Loucy (cell line): Measurements from ENCODE around the gene GRIP2.

ENCODE experiments used
- H2AFZ ChIP-seq: fragments of 200-600 bp; sonication (generic); 2 replicates; pipeline ENCODE4 v1.6.0; 2016; ENCODE audit warnings: antibody characterized with exemption, mild to moderate bottlenecking, low read length, moderate library complexity
- H3F3A ChIP-seq: fragments of 200-600 bp; 2 replicates; pipeline ENCODE4 v1.6.0; 2016; ENCODE audit warnings: antibody characterized with exemption, low read depth, mild to moderate bottlenecking
- H3K27me3 ChIP-seq: fragments of 200-600 bp; sonication (generic); 2 replicates; pipeline ENCODE4 v1.6.1; 2014; ENCODE audit warnings: low read length, mild to moderate bottlenecking; ENCODE audit not compliant: insufficient read depth, poor library complexity, severe bottlenecking
- H3K36me3 ChIP-seq: fragments of 200-600 bp; sonication (generic); 2 replicates; pipeline ENCODE4 v1.6.1; 2016; ENCODE audit warnings: low read length; ENCODE audit not compliant: insufficient read depth
- H3K4me1 ChIP-seq: fragments of 200-600 bp; sonication (generic); 2 replicates; pipeline ENCODE4 v1.5.1; 2014; ENCODE audit warnings: low read length, mild to moderate bottlenecking; ENCODE audit not compliant: insufficient read depth, poor library complexity, severe bottlenecking
- H3K4me2 ChIP-seq: fragments of 200-600 bp; sonication (generic); 2 replicates; pipeline ENCODE4 v1.6.0; 2014; ENCODE audit warnings: antibody characterized with exemption, low read length, low read depth, mild to moderate bottlenecking; ENCODE audit not compliant: poor library complexity, severe bottlenecking
- H3K4me3 ChIP-seq: fragments of 200-600 bp; sonication (generic); 2 replicates; pipeline ENCODE4 v1.5.1; 2014; ENCODE audit warnings: low read length, mild to moderate bottlenecking, mixed read lengths; ENCODE audit not compliant: poor library complexity, severe bottlenecking
- H3K79me2 ChIP-seq: fragments of 200-600 bp; sonication (generic); 2 replicates; pipeline ENCODE4 v1.6.1; 2014; ENCODE audit warnings: low read length; ENCODE audit not compliant: insufficient read depth
- H3K9ac ChIP-seq: fragments of 200-600 bp; sonication (generic); 2 replicates; pipeline ENCODE4 v1.6.0; 2014; ENCODE audit warnings: mild to moderate bottlenecking, low read depth, low read length, moderate library complexity; ENCODE audit not compliant: poor library complexity, severe bottlenecking
- H3K9me2 ChIP-seq: fragments of 200-600 bp; sonication (generic); replicated peaks from 2 replicates; pipeline ENCODE4 v1.6.1; 2016; ENCODE audit warnings: low read depth, low read length, mixed read lengths
- H3K9me3 ChIP-seq: fragments of 200-600 bp; sonication (generic); 2 replicates; pipeline ENCODE4 v1.6.1; 2014; ENCODE audit warnings: mild to moderate bottlenecking, antibody characterized with exemption, low read length, low read depth; ENCODE audit not compliant: insufficient read depth
- H4K20me1 ChIP-seq: fragments of 200-600 bp; sonication (generic); 2 replicates; pipeline ENCODE4 v1.6.0; 2014; ENCODE audit warnings: antibody characterized with exemption, low read length, mild to moderate bottlenecking; ENCODE audit not compliant: insufficient read depth, poor library complexity, severe bottlenecking
- EZH2phosphoT487 ChIP-seq: fragments of 200-600 bp; IDR thresholded peaks from 2 replicates; pipeline ENCODE4 v1.6.1; 2018; ENCODE audit warnings: antibody characterized with exemption, mild to moderate bottlenecking, moderate library complexity, borderline replicate concordance
- TF ChIP-seq, protein P1 (sequence below): fragments of 200-600 bp; sonication (generic); conservative IDR thresholded peaks from 2 replicates; pipeline ENCODE4 v1.5.1; 2014; ENCODE audit warnings: mild to moderate bottlenecking, antibody characterized with exemption, low read length

GRIP2 gene

DNA sequence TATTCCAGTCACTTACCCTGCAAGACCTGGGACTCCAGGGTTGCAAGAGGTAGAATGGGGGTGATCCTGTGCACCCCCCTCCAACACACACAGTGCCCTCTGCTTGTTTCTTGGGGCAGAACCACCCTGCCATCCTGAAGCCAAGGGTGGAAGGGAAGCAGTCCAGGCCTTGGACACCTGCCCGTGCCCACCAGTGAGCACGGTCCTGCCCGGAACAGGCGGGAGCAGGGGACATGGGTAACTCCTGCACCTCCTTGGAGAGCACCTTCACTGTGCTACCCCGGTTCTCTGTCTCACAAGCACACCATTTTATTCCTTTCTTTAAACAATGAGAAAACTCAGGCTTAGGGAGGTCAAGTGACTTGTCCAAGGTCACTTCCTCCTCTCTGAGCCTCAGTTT is 80.8 kb downstream of the GRIP2 start:
- Histone ChIP-seq H4K20me1 (no peaks in the 10 kb centered on the region), H3K27me3 (no peaks in the 10 kb centered on the region), H3K9me3 (no peaks in the 10 kb centered on the region), H3K9ac (no peak overlapping the region), H3K4me2 (no peak overlapping the region), H3K4me3 (no peak overlapping the region), H3K79me2 (no peaks in the 10 kb centered on the region), H3K9me2 (no peaks in the 10 kb centered on the region), H3F3A (no peaks in the 10 kb centered on the region), H3K36me3 (peaks cover 40% of the 10 kb centered on the region; the same call in 1 of the 2 replicates), H2AFZ (no peak overlapping the region), H3K4me1 (no peaks in the 10 kb centered on the region)
- TF ChIP-seq, protein P1, sequence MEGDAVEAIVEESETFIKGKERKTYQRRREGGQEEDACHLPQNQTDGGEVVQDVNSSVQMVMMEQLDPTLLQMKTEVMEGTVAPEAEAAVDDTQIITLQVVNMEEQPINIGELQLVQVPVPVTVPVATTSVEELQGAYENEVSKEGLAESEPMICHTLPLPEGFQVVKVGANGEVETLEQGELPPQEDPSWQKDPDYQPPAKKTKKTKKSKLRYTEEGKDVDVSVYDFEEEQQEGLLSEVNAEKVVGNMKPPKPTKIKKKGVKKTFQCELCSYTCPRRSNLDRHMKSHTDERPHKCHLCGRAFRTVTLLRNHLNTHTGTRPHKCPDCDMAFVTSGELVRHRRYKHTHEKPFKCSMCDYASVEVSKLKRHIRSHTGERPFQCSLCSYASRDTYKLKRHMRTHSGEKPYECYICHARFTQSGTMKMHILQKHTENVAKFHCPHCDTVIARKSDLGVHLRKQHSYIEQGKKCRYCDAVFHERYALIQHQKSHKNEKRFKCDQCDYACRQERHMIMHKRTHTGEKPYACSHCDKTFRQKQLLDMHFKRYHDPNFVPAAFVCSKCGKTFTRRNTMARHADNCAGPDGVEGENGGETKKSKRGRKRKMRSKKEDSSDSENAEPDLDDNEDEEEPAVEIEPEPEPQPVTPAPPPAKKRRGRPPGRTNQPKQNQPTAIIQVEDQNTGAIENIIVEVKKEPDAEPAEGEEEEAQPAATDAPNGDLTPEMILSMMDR: no peak
- no peak for TF ChIP-seq EZH2phosphoT487

DNA sequence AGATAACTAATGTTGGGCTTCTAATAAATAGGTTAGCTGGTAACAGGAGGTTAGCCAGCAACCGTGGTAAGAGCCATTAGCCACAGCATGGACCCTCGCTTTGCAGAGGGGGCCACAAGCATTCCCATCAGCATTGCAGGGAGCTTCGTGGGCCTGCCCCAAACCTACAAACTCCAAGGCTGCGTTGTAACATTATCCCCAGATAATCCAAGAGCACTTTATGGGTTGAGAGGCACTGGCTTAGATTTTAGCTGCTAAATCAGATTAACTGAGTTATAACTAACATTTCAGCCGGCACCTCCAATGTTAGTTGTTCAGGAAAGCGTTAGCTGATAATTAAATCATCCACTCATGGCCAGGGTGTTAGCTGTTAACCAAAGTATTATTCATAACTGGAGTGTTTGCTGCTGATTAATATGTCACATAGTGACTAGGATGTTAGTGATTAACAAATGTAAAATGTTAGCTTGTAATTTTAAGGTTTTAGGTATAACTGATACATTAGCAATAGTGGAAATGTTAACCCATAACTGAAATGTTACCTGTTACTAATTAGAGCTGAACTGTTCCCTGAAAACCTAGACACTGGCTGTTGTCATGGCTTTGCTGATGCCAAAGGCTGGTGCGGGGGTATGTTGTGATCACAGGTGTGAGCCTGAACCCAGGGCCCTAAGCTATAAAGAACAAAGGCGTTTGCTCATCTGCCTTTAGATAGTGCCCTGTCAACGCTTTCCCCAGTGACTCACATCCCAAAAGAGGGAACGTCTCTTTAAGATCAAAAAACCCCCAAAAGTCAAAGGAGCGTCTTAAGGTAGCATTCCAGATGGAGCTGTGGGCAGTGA is 81.5 kb downstream of the GRIP2 start:
- Histone ChIP-seq H3F3A (no peaks in the 10 kb centered on the region), H2AFZ (no peak overlapping the region), H3K4me1 (no peaks in the 10 kb centered on the region), H3K9ac (no peak overlapping the region), H3K4me3 (no peak overlapping the region), H3K9me3 (no peaks in the 10 kb centered on the region), H4K20me1 (no peaks in the 10 kb centered on the region), H3K79me2 (no peaks in the 10 kb centered on the region), H3K27me3 (no peaks in the 10 kb centered on the region), H3K9me2 (no peaks in the 10 kb centered on the region), H3K4me2 (no peak overlapping the region), H3K36me3 (peaks cover 46% of the 10 kb centered on the region; the same call in 1 of the 2 replicates)
- TF ChIP-seq, protein P1: no peak
- no peak for TF ChIP-seq EZH2phosphoT487

DNA sequence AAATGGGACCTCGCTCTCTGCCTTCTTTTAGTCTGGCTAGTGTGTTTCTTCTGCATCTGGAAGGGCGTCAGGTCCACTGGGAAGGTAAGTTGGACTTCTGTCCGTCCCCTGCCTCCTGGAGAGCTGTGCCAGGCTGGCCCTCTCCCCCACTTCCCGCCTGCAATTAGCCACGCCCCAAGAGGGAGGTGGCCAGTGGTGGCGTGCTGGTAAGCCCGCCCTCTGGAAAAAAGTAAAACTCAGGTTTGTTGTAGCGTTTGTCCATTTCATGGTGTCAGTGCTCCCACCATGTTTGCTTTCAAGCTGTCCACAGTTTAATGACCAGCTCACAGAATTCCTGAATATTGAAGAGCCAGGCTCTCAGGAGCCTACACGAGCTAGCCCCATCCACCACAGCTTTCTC is 82.1 kb downstream of the GRIP2 start:
- Histone ChIP-seq H3K9me3 (no peaks in the 10 kb centered on the region), H3F3A (no peaks in the 10 kb centered on the region), H4K20me1 (no peaks in the 10 kb centered on the region), H3K79me2 (no peaks in the 10 kb centered on the region), H3K36me3 (peaks cover 42% of the 10 kb centered on the region; the same call in 1 of the 2 replicates), H3K27me3 (no peaks in the 10 kb centered on the region), H3K4me1 (no peaks in the 10 kb centered on the region), H3K9me2 (no peaks in the 10 kb centered on the region), H3K9ac (no peak overlapping the region), H3K4me2 (no peak overlapping the region), H3K4me3 (no peak overlapping the region), H2AFZ (no peak overlapping the region)
- no peak for TF ChIP-seq EZH2phosphoT487
- TF ChIP-seq, protein P1: no peak
